SK-N-SH (cell line): Measurements from ENCODE around the gene RAC3. TPM values are rescaled to one million over a fixed set of nuclear protein-coding genes. Genes with fewer than 3 reads are reported as not detected.

Experiments
- CTCF ChIA-PET: fragments of 300-600, 350-600 bp; formaldehyde crosslinking; extraction: SDS; loops from one replicate; lab custom pipeline; 2021; lab: Yijun Ruan, JAX
- POLR2A ChIA-PET: fragments of 350-600 bp; sonication (Branson Sonifier 250); formaldehyde crosslinking; extraction: SDS; loops from one replicate; lab custom pipeline; 2020; ENCODE audit warnings: antibody characterized with exemption, inconsistent platforms; lab: Yijun Ruan, JAX
- DNase-seq: peaks from one replicate; pipeline ENCODE4 v3.0.0; 2012
- H2AFZ ChIP-seq: fragments of 200-600 bp; sonication (generic); 2 replicates; pipeline ENCODE4 v1.8.1; 2016; ENCODE audit warnings: antibody characterized with exemption, mild to moderate bottlenecking, low read depth
- H3F3A ChIP-seq: fragments of 200-600 bp; sonication (generic); replicated peaks from 2 replicates; pipeline ENCODE3; 2016; ENCODE audit warnings: antibody characterized with exemption, mild to moderate bottlenecking; ENCODE audit not compliant: insufficient read depth
- H3K27ac ChIP-seq, 2 experiments: fragments of 200-500 bp in 1 of 2; fragments of 200-600 bp in 1 of 2; sonication (Bioruptor generic) in 1 of 2; sonication (generic), shearing (Covaris generic) in 1 of 2; 2 replicates each; pipeline versions ENCODE4 v1.5.1 to v1.6.1; 2014 to 2016; ENCODE audit warnings: low read depth in 2 of 2, inconsistent platforms in 1 of 2, low read length in 1 of 2, mild to moderate bottlenecking in 1 of 2, mixed read lengths in 1 of 2
- H3K27me3 ChIP-seq: fragments of 200-600 bp; sonication (generic), shearing (Covaris generic); 2 replicates; pipeline ENCODE4 v1.6.1; 2016; ENCODE audit warnings: mixed run types; ENCODE audit not compliant: insufficient read depth
- H3K36me3 ChIP-seq, 2 experiments: fragments of 200-500 bp in 1 of 2; fragments of 200-600 bp in 1 of 2; sonication (Bioruptor generic) in 1 of 2; sonication (generic) in 1 of 2; replicated peaks in 1 of 2; 2 replicates each; pipeline versions ENCODE3 to v1.5.1; 2014 to 2016; ENCODE audit warnings: low read length in 1 of 2, mild to moderate bottlenecking in 1 of 2; ENCODE audit not compliant: insufficient read depth in 2 of 2, control insufficient read depth in 1 of 2
- H3K4me1 ChIP-seq, 2 experiments: fragments of 200-500 bp in 1 of 2; fragments of 200-600 bp in 1 of 2; sonication (Bioruptor generic) in 1 of 2; sonication (generic), shearing (Covaris generic) in 1 of 2; 2 replicates each; pipeline versions ENCODE4 v1.5.1 to v1.6.1; 2014 to 2016; ENCODE audit warnings: low read depth in 1 of 2, low read length in 1 of 2, mixed run types in 1 of 2; ENCODE audit not compliant: insufficient read depth in 2 of 2, control insufficient read depth in 1 of 2
- H3K4me2 ChIP-seq: fragments of 200-600 bp; sonication (generic), shearing (Covaris generic); 2 replicates; pipeline ENCODE4 v1.6.1; 2017; ENCODE audit warnings: mixed run types
- H3K4me3 ChIP-seq, 2 experiments: fragments of 200-500 bp in 1 of 2; fragments of 200-600 bp in 1 of 2; sonication (Bioruptor generic) in 1 of 2; sonication (generic), shearing (Covaris generic) in 1 of 2; 2 replicates each; pipeline versions ENCODE4 v1.5.1 to v1.8.1; 2014 to 2016; ENCODE audit warnings: low read depth in 2 of 2, inconsistent platforms in 1 of 2, low read length in 1 of 2, mild to moderate bottlenecking in 1 of 2, mixed read lengths in 1 of 2, moderate library complexity in 1 of 2
- H3K79me2 ChIP-seq: fragments of 200-600 bp; sonication (generic); 2 replicates; pipeline ENCODE4 v1.8.1; 2017; ENCODE audit warnings: mild to moderate bottlenecking; ENCODE audit not compliant: insufficient read depth
- H3K9ac ChIP-seq: fragments of 200-600 bp; sonication (generic); 2 replicates; pipeline ENCODE4 v1.6.1; 2017; ENCODE audit warnings: mixed run types
- H3K9me2 ChIP-seq: fragments of 200-600 bp; sonication (generic); 2 replicates; pipeline ENCODE4 v1.6.1; 2017; ENCODE audit warnings: mixed run types
- H3K9me3 ChIP-seq: fragments of 200-600 bp; sonication (generic); 2 replicates; pipeline ENCODE4 v1.6.1; 2017; ENCODE audit warnings: mixed run types, mild to moderate bottlenecking, moderate library complexity
- H4K20me1 ChIP-seq: fragments of 200-600 bp; sonication (generic); 2 replicates; pipeline ENCODE4 v1.6.1; 2017; ENCODE audit warnings: mild to moderate bottlenecking, mixed run types; ENCODE audit not compliant: insufficient read depth
- FOSL2 ChIP-seq: IDR thresholded peaks from 2 replicates; pipeline ENCODE4 v1.4.0; 2012; ENCODE audit warnings: low read depth, mild to moderate bottlenecking, moderate library complexity, borderline replicate concordance
- GATA2 ChIP-seq: sonication (generic); formaldehyde crosslinking; IDR thresholded peaks from 2 replicates; pipeline ENCODE4 v1.5.0; 2020; ENCODE audit warnings: mild to moderate bottlenecking, missing genetic modification reagents
- MAX ChIP-seq: IDR thresholded peaks from 2 replicates; pipeline ENCODE4 v1.4.0; 2012; ENCODE audit warnings: low read depth
- MEF2A ChIP-seq: IDR thresholded peaks from 2 replicates; pipeline ENCODE4 v1.4.0; 2012; ENCODE audit warnings: low read depth, borderline replicate concordance
- MXI1 ChIP-seq: IDR thresholded peaks from 2 replicates; pipeline ENCODE4 v1.6.1; 2012; ENCODE audit warnings: mild to moderate bottlenecking, low read depth, low read length, improper control_type of control experiment
- NRF1 ChIP-seq: IDR thresholded peaks from 2 replicates; pipeline ENCODE4 v1.6.1; 2012; ENCODE audit warnings: low read depth, mild to moderate bottlenecking, low read length
- RAD21 ChIP-seq: IDR thresholded peaks from 2 replicates; pipeline ENCODE4 v1.6.1; 2012; ENCODE audit warnings: mild to moderate bottlenecking, low read length
- RCOR1 ChIP-seq: fragments of 150-350 bp; IDR thresholded peaks from 2 replicates; pipeline ENCODE4 v1.6.1; 2017; ENCODE audit warnings: antibody characterized with exemption, low read length
- TAF1 ChIP-seq: IDR thresholded peaks from 2 replicates; pipeline ENCODE4 v1.6.1; 2012; ENCODE audit warnings: low read depth, mild to moderate bottlenecking, low read length, moderate library complexity, borderline replicate concordance
- USF1 ChIP-seq: IDR thresholded peaks from 2 replicates; pipeline ENCODE4 v1.4.0; 2012; ENCODE audit warnings: low read depth, borderline replicate concordance
- USF2 ChIP-seq: fragments of 150-350 bp; IDR thresholded peaks from 2 replicates; pipeline ENCODE4 v1.6.1; 2017; ENCODE audit warnings: antibody characterized with exemption, low read length, low read depth, borderline replicate concordance
- ZBTB33 ChIP-seq: IDR thresholded peaks from 2 replicates; pipeline ENCODE4 v1.4.0; 2012; ENCODE audit warnings: low read depth, borderline replicate concordance
- WGBS: methylation state at CpG from one replicate; pipeline ENCODE4 v1.1.6; 2017; ENCODE audit warnings: low lambda C conversion rate; 5-methylcytosine and 5-hydroxymethylcytosine counted together
- polyA plus RNA-seq, 3 experiments: library from polyadenylated mRNA; depleted of rRNA; stranded (reverse); fragments of >200 nt; gene quantifications; 2 replicates each; pipeline ENCODE4 v1.2.3, GENCODE V29; 2012

RAC3 gene
- polyA plus RNA-seq, 1 of the 3 experiments (the other 2 are of a cell fraction) = 83.6 TPM

GRCh38 chr17:82030470-82031302 lies 792 bp upstream of the RAC3 start (continued):
- TF ChIP-seq MEF2A = no peak
- no peak for TF ChIP-seq FOSL2
- no peak for TF ChIP-seq ZBTB33
- TF ChIP-seq GATA2 = no peak
- 0 out of 2 replicates have a peak, but pooled peaks have one; percentile 43 for TF ChIP-seq RCOR1
- no peak for TF ChIP-seq USF2
- TF ChIP-seq RAD21 = peak; percentile 96
- TF ChIP-seq NRF1 = peak; percentile 39; the same call in 1 of the 2 replicates
- TF ChIP-seq TAF1 = no peak

GRCh38 chr17:82031885-82032627 lies 578 bp downstream of the RAC3 start:
- ChIA-PET CTCF (interaction anchor here (0.8 to 35.7 kb wide), 15 partner anchors 11 to 163 kb away, joined by 3 to 1216 read pairs (median 14); partner anchors contain the start of genes CENPX, LRRC45, MAFG and NOTUM), POLR2A (interaction anchor here (0.9 to 3.4 kb wide), 3 partner anchors 10 to 123 kb away, joined by 3 to 9 read pairs (median 7); partner anchors contain the start of genes CENPX and LRRC45)
- Histone ChIP-seq H3K27ac (peak overlapping the region in 1 of 2 experiments; percentile 62; a peak in 2 of 4 replicates), H3K4me3 (peak overlapping the region; percentile 57 to 62; a peak in 3 of 4 replicates), H3K27me3 (no peaks in the 10 kb centered on the region), H3F3A (peaks cover 34% of the 10 kb centered on the region), H3K4me2 (peak overlapping the region; percentile 81), H3K79me2 (no peaks in the 10 kb centered on the region), H3K9me3 (no peaks in the 10 kb centered on the region), H4K20me1 (peaks cover 4% of the 10 kb centered on the region; the same call in 1 of the 2 replicates), H3K36me3 (peaks cover 5 to 15% of the 10 kb centered on the region in 2 experiments), H3K9me2 (no peaks in the 10 kb centered on the region), H3K4me1 (peaks cover 7 to 29% of the 10 kb centered on the region in 2 experiments), H2AFZ (no peak overlapping the region), H3K9ac (peak overlapping the region; percentile 31; the same call in 1 of the 2 replicates)
- DNase-seq = peak; percentile 85
- TF ChIP-seq USF1 = no peak
- TF ChIP-seq MXI1 = peak; percentile 62
- TF ChIP-seq MAX = no peak
- WGBS = 17% methylated on average over 11 of the region's 59 CpGs
